Loucy (cell line): ENCODE measurements around the gene ATF7.

Source experiments
- H2AFZ ChIP-seq: fragments of 200-600 bp; sonication (generic); 2 replicates; pipeline ENCODE4 v1.6.0; 2016; ENCODE audit warnings: antibody characterized with exemption, mild to moderate bottlenecking, low read length, moderate library complexity
- H3F3A ChIP-seq: fragments of 200-600 bp; 2 replicates; pipeline ENCODE4 v1.6.0; 2016; ENCODE audit warnings: antibody characterized with exemption, low read depth, mild to moderate bottlenecking
- H3K27me3 ChIP-seq: fragments of 200-600 bp; sonication (generic); 2 replicates; pipeline ENCODE4 v1.6.1; 2014; ENCODE audit warnings: low read length, mild to moderate bottlenecking; ENCODE audit not compliant: insufficient read depth, poor library complexity, severe bottlenecking
- H3K36me3 ChIP-seq: fragments of 200-600 bp; sonication (generic); 2 replicates; pipeline ENCODE4 v1.6.1; 2016; ENCODE audit warnings: low read length; ENCODE audit not compliant: insufficient read depth
- H3K4me1 ChIP-seq: fragments of 200-600 bp; sonication (generic); 2 replicates; pipeline ENCODE4 v1.5.1; 2014; ENCODE audit warnings: low read length, mild to moderate bottlenecking; ENCODE audit not compliant: insufficient read depth, poor library complexity, severe bottlenecking
- H3K4me2 ChIP-seq: fragments of 200-600 bp; sonication (generic); 2 replicates; pipeline ENCODE4 v1.6.0; 2014; ENCODE audit warnings: antibody characterized with exemption, low read length, low read depth, mild to moderate bottlenecking; ENCODE audit not compliant: poor library complexity, severe bottlenecking
- H3K4me3 ChIP-seq: fragments of 200-600 bp; sonication (generic); 2 replicates; pipeline ENCODE4 v1.5.1; 2014; ENCODE audit warnings: low read length, mild to moderate bottlenecking, mixed read lengths; ENCODE audit not compliant: poor library complexity, severe bottlenecking
- H3K79me2 ChIP-seq: fragments of 200-600 bp; sonication (generic); 2 replicates; pipeline ENCODE4 v1.6.1; 2014; ENCODE audit warnings: low read length; ENCODE audit not compliant: insufficient read depth
- H3K9ac ChIP-seq: fragments of 200-600 bp; sonication (generic); 2 replicates; pipeline ENCODE4 v1.6.0; 2014; ENCODE audit warnings: mild to moderate bottlenecking, low read depth, low read length, moderate library complexity; ENCODE audit not compliant: poor library complexity, severe bottlenecking
- H3K9me2 ChIP-seq: fragments of 200-600 bp; sonication (generic); replicated peaks from 2 replicates; pipeline ENCODE4 v1.6.1; 2016; ENCODE audit warnings: low read depth, low read length, mixed read lengths
- H3K9me3 ChIP-seq: fragments of 200-600 bp; sonication (generic); 2 replicates; pipeline ENCODE4 v1.6.1; 2014; ENCODE audit warnings: mild to moderate bottlenecking, antibody characterized with exemption, low read length, low read depth; ENCODE audit not compliant: insufficient read depth
- H4K20me1 ChIP-seq: fragments of 200-600 bp; sonication (generic); 2 replicates; pipeline ENCODE4 v1.6.0; 2014; ENCODE audit warnings: antibody characterized with exemption, low read length, mild to moderate bottlenecking; ENCODE audit not compliant: insufficient read depth, poor library complexity, severe bottlenecking
- CTCF ChIP-seq: fragments of 200-600 bp; sonication (generic); conservative IDR thresholded peaks from 2 replicates; pipeline ENCODE4 v1.5.1; 2014; ENCODE audit warnings: mild to moderate bottlenecking, antibody characterized with exemption, low read length
- EZH2phosphoT487 ChIP-seq: fragments of 200-600 bp; IDR thresholded peaks from 2 replicates; pipeline ENCODE4 v1.6.1; 2018; ENCODE audit warnings: antibody characterized with exemption, mild to moderate bottlenecking, moderate library complexity, borderline replicate concordance

The ATF7 gene

GRCh38 chr12:53506881-53507602, 119.1 kb downstream of the ATF7 start, which contains the start of gene NPFF:
TSS of gene NPFF (minus strand) at chr12:53507484. CDS start at chr12:53507474, 10 bp downstream.
- Histone ChIP-seq H4K20me1 (no peaks in the 10 kb centered on the region), H2AFZ (no peak within 1 kb of the TSS), H3K4me1 (peaks cover 12% of the 10 kb centered on the region), H3K4me2 (no peak within 1 kb of the TSS), H3K9me2 (no peaks in the 10 kb centered on the region), H3K9me3 (no peaks in the 10 kb centered on the region), H3K4me3 (no peak within 1 kb of the TSS), H3F3A (no peaks in the 10 kb centered on the region), H3K27me3 (no peaks in the 10 kb centered on the region), H3K9ac (no peak within 1 kb of the TSS), H3K36me3 (peaks cover 3% of the 10 kb centered on the region; the same call in 1 of the 2 replicates), H3K79me2 (peaks cover 17% of the 10 kb centered on the region)
- no peak for TF ChIP-seq EZH2phosphoT487
- no peak for TF ChIP-seq CTCF

GRCh38 chr12:53506450-53506785, 119.8 kb downstream of the ATF7 start:
- Histone ChIP-seq H3K4me1 (peaks cover 17% of the 10 kb centered on the region), H4K20me1 (no peaks in the 10 kb centered on the region), H3K4me2 (no peak overlapping the region), H3K27me3 (no peaks in the 10 kb centered on the region), H2AFZ (no peak overlapping the region), H3K9me3 (no peaks in the 10 kb centered on the region), H3K36me3 (no peaks in the 10 kb centered on the region; the same call in 1 of the 2 replicates), H3K79me2 (peaks cover 23% of the 10 kb centered on the region), H3K9me2 (no peaks in the 10 kb centered on the region), H3K9ac (no peak overlapping the region), H3F3A (no peaks in the 10 kb centered on the region), H3K4me3 (no peak overlapping the region)
- TF ChIP-seq EZH2phosphoT487 (no peak), CTCF (no peak)

- Histone ChIP-seq H2AFZ (no peak overlapping the region), H3K9ac (no peak overlapping the region), H3K27me3 (no peaks in the 10 kb centered on the region), H3F3A (no peaks in the 10 kb centered on the region), H3K9me2 (no peaks in the 10 kb centered on the region), H4K20me1 (no peaks in the 10 kb centered on the region), H3K36me3 (no peaks in the 10 kb centered on the region; the same call in 1 of the 2 replicates), H3K79me2 (peaks cover 23% of the 10 kb centered on the region), H3K4me2 (no peak overlapping the region), H3K4me3 (no peak overlapping the region), H3K4me1 (peaks cover 17% of the 10 kb centered on the region), H3K9me3 (no peaks in the 10 kb centered on the region)
- TF ChIP-seq EZH2phosphoT487 (no peak), CTCF (no peak)
These were observed 120.4 kb downstream of the ATF7 start for GRCh38 chr12:53505555-53506449.
